HCT116 (cell line): ENCODE data around the gene ANKRD60. TPM values are rescaled to one million over a fixed set of nuclear protein-coding genes. Genes with fewer than 3 reads are reported as not detected.

Experiments used
- ATAC-seq: fragments of 200-7000 bp; cut with Tn5 transposase; 2 replicates; pipeline ENCODE4 v1.9.1; 2020; ENCODE audit warnings: mild to moderate bottlenecking, moderate library complexity
- BruUV-seq: library from RNA; stranded (reverse); fragments of 400-500 nt; replicated peaks from 2 replicates; lab custom pipeline; 2021; lab: Mats Ljungman, UMichigan
- CTCF ChIA-PET: fragments of 300-600 bp; sonication (Branson Sonifier 250); formaldehyde crosslinking; loops from one replicate; lab custom pipeline; 2021; ENCODE audit warnings: antibody characterized with exemption; lab: Charles Lee
- POLR2A ChIA-PET: fragments of 300-600, 350-600 bp; sonication (Branson Sonifier 250); formaldehyde crosslinking; loops from one replicate; lab custom pipeline; 2021; ENCODE audit warnings: antibody characterized with exemption; lab: Charles Lee
- RAD21 ChIA-PET, 2 experiments: fragments of 300-600 bp; sonication (Branson Sonifier 250); formaldehyde crosslinking; loops; one replicate each; lab custom pipeline; 2023; ENCODE audit warnings: low total read pairs in 2 of 2; ENCODE audit not compliant: uncharacterized antibody in 2 of 2, unreplicated experiment in 2 of 2, low non-redundant PET in 1 of 2; lab: Charles Lee
- DNase-seq: peaks from one replicate; pipeline ENCODE4 v3.0.0-alpha.2; 2010; ENCODE audit warnings: low read depth, low spot score
- H2AFZ ChIP-seq: fragments of 200-600 bp; shearing (Covaris generic), sonication (generic); 2 replicates; pipeline ENCODE4 v1.6.1; 2017; ENCODE audit warnings: low read depth, mixed run types, mixed read lengths, antibody characterized with exemption, low read length; ENCODE audit not compliant: poor library complexity, severe bottlenecking
- H3K27ac ChIP-seq: 2 replicates; pipeline ENCODE4 v1.5.1; 2012; ENCODE audit warnings: low read depth, low read length
- H3K27me3 ChIP-seq: fragments of 200-600 bp; sonication (generic); 2 replicates; pipeline ENCODE4 v1.6.1; 2016; ENCODE audit warnings: mixed run types, low read length, mixed read lengths; ENCODE audit not compliant: insufficient read depth
- H3K36me3 ChIP-seq, 2 experiments: fragments of 200-500 bp in 1 of 2; fragments of 200-600 bp in 1 of 2; sonication (Bioruptor generic) in 1 of 2; sonication (generic) in 1 of 2; 2 replicates each; pipeline versions ENCODE4 v1.5.1 to v1.6.1; 2014 to 2016; ENCODE audit warnings: low read length in 2 of 2, inconsistent platforms in 1 of 2, mixed read lengths in 1 of 2, mixed run types in 1 of 2; ENCODE audit not compliant: insufficient read depth in 2 of 2, control insufficient read depth in 1 of 2
- H3K4me1 ChIP-seq, 2 experiments: fragments of 200-600 bp in 1 of 2; sonication (generic) in 1 of 2; 2 replicates each; pipeline versions ENCODE4 v1.5.1 to v1.6.1; 2012 to 2017; ENCODE audit warnings: low read length in 2 of 2, inconsistent platforms in 1 of 2, mild to moderate bottlenecking in 1 of 2, mixed read lengths in 1 of 2, mixed run types in 1 of 2, moderate library complexity in 1 of 2; ENCODE audit not compliant: insufficient read depth in 2 of 2, control insufficient read depth in 1 of 2
- H3K4me2 ChIP-seq: fragments of 200-600 bp; sonication (generic); 2 replicates; pipeline ENCODE4 v1.6.1; 2017; ENCODE audit warnings: mixed run types, low read length, mixed read lengths
- H3K4me3 ChIP-seq, 2 experiments: fragments of 200-600 bp in 1 of 2; sonication (generic) in 1 of 2; replicated peaks in 1 of 2; 2 replicates each; pipeline ENCODE4 v1.5.1; 2011 to 2016; ENCODE audit warnings: low read length in 2 of 2, control low read depth in 1 of 2, low read depth in 1 of 2, mild to moderate bottlenecking in 1 of 2, mixed read lengths in 1 of 2, mixed run types in 1 of 2
- H3K79me2 ChIP-seq: fragments of 200-600 bp; sonication (generic); 2 replicates; pipeline ENCODE4 v1.6.1; 2017; ENCODE audit warnings: mild to moderate bottlenecking, mixed run types, low read length, moderate library complexity, mixed read lengths; ENCODE audit not compliant: insufficient read depth
- H3K9ac ChIP-seq: fragments of 200-600 bp; sonication (generic); 2 replicates; pipeline ENCODE4 v1.6.1; 2016; ENCODE audit warnings: low read length, mixed read lengths
- H3K9me2 ChIP-seq: fragments of 200-600 bp; sonication (generic), shearing (Covaris generic); 2 replicates; pipeline ENCODE4 v1.6.1; 2017; ENCODE audit warnings: mixed run types, mild to moderate bottlenecking, moderate library complexity; ENCODE audit not compliant: insufficient read depth
- H3K9me3 ChIP-seq, 2 experiments: fragments of 200-500 bp in 1 of 2; fragments of 200-600 bp in 1 of 2; sonication (Bioruptor generic) in 1 of 2; sonication (generic) in 1 of 2; 2 replicates each; pipeline ENCODE4 v1.6.1; 2014 to 2017; ENCODE audit warnings: low read length in 2 of 2, mixed read lengths in 2 of 2, inconsistent platforms in 1 of 2, low read depth in 1 of 2, mild to moderate bottlenecking in 1 of 2, mixed run types in 1 of 2, moderate library complexity in 1 of 2; ENCODE audit not compliant: control insufficient read depth in 1 of 2, insufficient read depth in 1 of 2
- H4K20me1 ChIP-seq: fragments of 200-600 bp; sonication (generic), shearing (Covaris generic); 2 replicates; pipeline ENCODE4 v1.6.1; 2017; ENCODE audit warnings: mixed run types, mild to moderate bottlenecking, moderate library complexity; ENCODE audit not compliant: insufficient read depth
- CBX3 ChIP-seq: IDR thresholded peaks from 2 replicates; pipeline ENCODE4 v1.6.1; 2012; ENCODE audit warnings: low read depth
- CEBPB ChIP-seq: IDR thresholded peaks from 2 replicates; pipeline ENCODE4 v1.6.1; 2012; ENCODE audit warnings: low read depth
- EGR1 ChIP-seq: IDR thresholded peaks from 2 replicates; pipeline ENCODE4 v1.6.1; 2012; ENCODE audit warnings: low read depth
- ELF1 ChIP-seq: IDR thresholded peaks from 2 replicates; pipeline ENCODE4 v1.6.1; 2012; ENCODE audit warnings: low read depth, borderline replicate concordance
- EZH2 ChIP-seq: fragments of 200-600 bp; sonication (generic); IDR thresholded peaks from 2 replicates; pipeline ENCODE4 v1.6.1; 2017; ENCODE audit warnings: antibody characterized with exemption, mixed run types
- EZH2phosphoT487 ChIP-seq: fragments of 200-600 bp; IDR thresholded peaks from 2 replicates; pipeline ENCODE4 v1.6.1; 2018; ENCODE audit warnings: antibody characterized with exemption, borderline replicate concordance
- FOSL1 ChIP-seq: IDR thresholded peaks from 2 replicates; pipeline ENCODE4 v1.6.1; 2012; ENCODE audit warnings: low read depth
- JUND ChIP-seq: IDR thresholded peaks from 2 replicates; pipeline ENCODE4 v1.6.1; 2012
- POLR2AphosphoS5 ChIP-seq: IDR thresholded peaks from 2 replicates; pipeline ENCODE4 v1.6.1; 2011; ENCODE audit warnings: mild to moderate bottlenecking, low read depth, low read length, moderate library complexity
- RAD21 ChIP-seq: IDR thresholded peaks from 2 replicates; pipeline ENCODE4 v1.6.1; 2012; ENCODE audit warnings: low read depth, mild to moderate bottlenecking
- SIN3A ChIP-seq: IDR thresholded peaks from 2 replicates; pipeline ENCODE4 v1.6.1; 2012; ENCODE audit warnings: low read depth
- SP1 ChIP-seq: IDR thresholded peaks from 2 replicates; pipeline ENCODE4 v1.6.1; 2012; ENCODE audit warnings: low read depth
- SRF ChIP-seq: IDR thresholded peaks from 2 replicates; pipeline ENCODE4 v1.6.1; 2012; ENCODE audit warnings: low read depth
- YY1 ChIP-seq: IDR thresholded peaks from 2 replicates; pipeline ENCODE4 v1.6.1; 2011; ENCODE audit warnings: low read length, low read depth, moderate library complexity, mild to moderate bottlenecking; ENCODE audit not compliant: insufficient replicate concordance; ENCODE audit errors: extremely low read depth
- ZFX ChIP-seq: fragments of 450-650 bp; IDR thresholded peaks from 2 replicates; pipeline ENCODE4 v1.6.1; 2017
- ZNF274 ChIP-seq: fragments of 200-500 bp; sonication (Bioruptor generic); IDR thresholded peaks from 2 replicates; pipeline ENCODE4 v1.6.1; 2014; ENCODE audit warnings: mild to moderate bottlenecking, low read depth, low read length, inconsistent platforms
- intact Hi-C: fragments of 100-400 bp; cut with micrococcal nuclease; formaldehyde crosslinking; loops from 2 replicates; pipeline ENCODE4 v1.10.0; 2022
- total RNA-seq: library from RNA; stranded (reverse); gene quantifications from one replicate; pipeline ENCODE4 v1.2.1, GENCODE V29; 2021; ENCODE audit not compliant: unreplicated experiment
- TF ChIP-seq, protein P1 (sequence below): IDR thresholded peaks from 2 replicates; pipeline ENCODE4 v1.6.1; 2012; ENCODE audit warnings: low read depth
- TF ChIP-seq, protein P2 (sequence below): IDR thresholded peaks from 2 replicates; pipeline ENCODE4 v1.6.1; 2011; ENCODE audit warnings: mild to moderate bottlenecking, low read length, moderate library complexity; ENCODE audit not compliant: insufficient replicate concordance; ENCODE audit errors: extremely low read depth
- TF ChIP-seq, protein P3 (sequence below), 3 experiments: fragments of 200-600 bp in 1 of 3; sonication (generic) in 1 of 3; IDR thresholded peaks in 2 of 3; conservative IDR thresholded peaks in 1 of 3; 2 replicates each; pipeline ENCODE4 v1.5.1; 2012 to 2017; ENCODE audit warnings: low read depth in 2 of 3, low read length in 2 of 3, antibody characterized with exemption in 1 of 3, borderline replicate concordance in 1 of 3, control low read depth in 1 of 3, mild to moderate bottlenecking in 1 of 3, mixed read lengths in 1 of 3, mixed run types in 1 of 3, moderate library complexity in 1 of 3; ENCODE audit not compliant: insufficient read depth in 1 of 3
- TF ChIP-seq, protein P4 (sequence below): IDR thresholded peaks from 2 replicates; pipeline ENCODE4 v1.6.1; 2012

ANKRD60 gene
- total RNA-seq, 1 experiment from 2014 or later: not detected

DNA sequence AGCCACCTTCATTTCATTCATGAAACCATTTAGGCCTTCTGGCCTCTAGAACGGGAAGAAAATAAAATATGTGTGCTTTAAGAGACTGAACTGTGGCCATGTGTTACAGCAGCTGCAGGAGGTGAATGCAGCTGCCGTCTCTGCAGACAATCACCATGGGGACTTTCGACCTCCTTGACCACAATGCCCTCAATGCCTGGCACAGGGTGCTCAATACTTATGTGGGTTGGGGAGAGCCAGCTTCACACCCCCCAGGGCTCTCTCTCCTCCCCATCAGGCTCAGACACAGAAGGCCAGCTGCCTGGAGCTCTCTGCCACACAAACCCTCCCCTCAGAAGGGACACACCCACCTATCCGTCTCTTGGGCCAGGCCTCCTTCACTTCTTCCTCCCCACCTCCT lies 43.5 kb downstream of the ANKRD60 start:
- intact Hi-C loops: no loop called here
- no peak overlapping the region for H3K4me2 ChIP-seq
- POLR2A ChIA-PET: no interaction called here
- TF ChIP-seq EGR1 (no peak), CBX3 (no peak), YY1 (no peak), SP1 (no peak), CEBPB (no peak), EZH2phosphoT487 (no peak), FOSL1 (no peak), EZH2 (no peak), ZNF274 (no peak), ELF1 (no peak), SRF (no peak), POLR2AphosphoS5 (no peak), JUND (no peak), ZFX (no peak), SIN3A (no peak), RAD21 (no peak)
- TF ChIP-seq, protein P1, sequence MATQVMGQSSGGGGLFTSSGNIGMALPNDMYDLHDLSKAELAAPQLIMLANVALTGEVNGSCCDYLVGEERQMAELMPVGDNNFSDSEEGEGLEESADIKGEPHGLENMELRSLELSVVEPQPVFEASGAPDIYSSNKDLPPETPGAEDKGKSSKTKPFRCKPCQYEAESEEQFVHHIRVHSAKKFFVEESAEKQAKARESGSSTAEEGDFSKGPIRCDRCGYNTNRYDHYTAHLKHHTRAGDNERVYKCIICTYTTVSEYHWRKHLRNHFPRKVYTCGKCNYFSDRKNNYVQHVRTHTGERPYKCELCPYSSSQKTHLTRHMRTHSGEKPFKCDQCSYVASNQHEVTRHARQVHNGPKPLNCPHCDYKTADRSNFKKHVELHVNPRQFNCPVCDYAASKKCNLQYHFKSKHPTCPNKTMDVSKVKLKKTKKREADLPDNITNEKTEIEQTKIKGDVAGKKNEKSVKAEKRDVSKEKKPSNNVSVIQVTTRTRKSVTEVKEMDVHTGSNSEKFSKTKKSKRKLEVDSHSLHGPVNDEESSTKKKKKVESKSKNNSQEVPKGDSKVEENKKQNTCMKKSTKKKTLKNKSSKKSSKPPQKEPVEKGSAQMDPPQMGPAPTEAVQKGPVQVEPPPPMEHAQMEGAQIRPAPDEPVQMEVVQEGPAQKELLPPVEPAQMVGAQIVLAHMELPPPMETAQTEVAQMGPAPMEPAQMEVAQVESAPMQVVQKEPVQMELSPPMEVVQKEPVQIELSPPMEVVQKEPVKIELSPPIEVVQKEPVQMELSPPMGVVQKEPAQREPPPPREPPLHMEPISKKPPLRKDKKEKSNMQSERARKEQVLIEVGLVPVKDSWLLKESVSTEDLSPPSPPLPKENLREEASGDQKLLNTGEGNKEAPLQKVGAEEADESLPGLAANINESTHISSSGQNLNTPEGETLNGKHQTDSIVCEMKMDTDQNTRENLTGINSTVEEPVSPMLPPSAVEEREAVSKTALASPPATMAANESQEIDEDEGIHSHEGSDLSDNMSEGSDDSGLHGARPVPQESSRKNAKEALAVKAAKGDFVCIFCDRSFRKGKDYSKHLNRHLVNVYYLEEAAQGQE: no peak
- TF ChIP-seq, protein P2, sequence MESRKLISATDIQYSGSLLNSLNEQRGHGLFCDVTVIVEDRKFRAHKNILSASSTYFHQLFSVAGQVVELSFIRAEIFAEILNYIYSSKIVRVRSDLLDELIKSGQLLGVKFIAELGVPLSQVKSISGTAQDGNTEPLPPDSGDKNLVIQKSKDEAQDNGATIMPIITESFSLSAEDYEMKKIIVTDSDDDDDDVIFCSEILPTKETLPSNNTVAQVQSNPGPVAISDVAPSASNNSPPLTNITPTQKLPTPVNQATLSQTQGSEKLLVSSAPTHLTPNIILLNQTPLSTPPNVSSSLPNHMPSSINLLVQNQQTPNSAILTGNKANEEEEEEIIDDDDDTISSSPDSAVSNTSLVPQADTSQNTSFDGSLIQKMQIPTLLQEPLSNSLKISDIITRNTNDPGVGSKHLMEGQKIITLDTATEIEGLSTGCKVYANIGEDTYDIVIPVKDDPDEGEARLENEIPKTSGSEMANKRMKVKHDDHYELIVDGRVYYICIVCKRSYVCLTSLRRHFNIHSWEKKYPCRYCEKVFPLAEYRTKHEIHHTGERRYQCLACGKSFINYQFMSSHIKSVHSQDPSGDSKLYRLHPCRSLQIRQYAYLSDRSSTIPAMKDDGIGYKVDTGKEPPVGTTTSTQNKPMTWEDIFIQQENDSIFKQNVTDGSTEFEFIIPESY: no peak
- TF ChIP-seq, protein P3, sequence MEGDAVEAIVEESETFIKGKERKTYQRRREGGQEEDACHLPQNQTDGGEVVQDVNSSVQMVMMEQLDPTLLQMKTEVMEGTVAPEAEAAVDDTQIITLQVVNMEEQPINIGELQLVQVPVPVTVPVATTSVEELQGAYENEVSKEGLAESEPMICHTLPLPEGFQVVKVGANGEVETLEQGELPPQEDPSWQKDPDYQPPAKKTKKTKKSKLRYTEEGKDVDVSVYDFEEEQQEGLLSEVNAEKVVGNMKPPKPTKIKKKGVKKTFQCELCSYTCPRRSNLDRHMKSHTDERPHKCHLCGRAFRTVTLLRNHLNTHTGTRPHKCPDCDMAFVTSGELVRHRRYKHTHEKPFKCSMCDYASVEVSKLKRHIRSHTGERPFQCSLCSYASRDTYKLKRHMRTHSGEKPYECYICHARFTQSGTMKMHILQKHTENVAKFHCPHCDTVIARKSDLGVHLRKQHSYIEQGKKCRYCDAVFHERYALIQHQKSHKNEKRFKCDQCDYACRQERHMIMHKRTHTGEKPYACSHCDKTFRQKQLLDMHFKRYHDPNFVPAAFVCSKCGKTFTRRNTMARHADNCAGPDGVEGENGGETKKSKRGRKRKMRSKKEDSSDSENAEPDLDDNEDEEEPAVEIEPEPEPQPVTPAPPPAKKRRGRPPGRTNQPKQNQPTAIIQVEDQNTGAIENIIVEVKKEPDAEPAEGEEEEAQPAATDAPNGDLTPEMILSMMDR (IDR thresholded peaks at IDR 0.05 in 2 of 3, conservative IDR thresholded peaks at IDR 0.05 in 1 of 3; ENCODE audit: borderline replicate concordance in 1 of 3, insufficient read depth in 1 of 3, low read depth in 2 of 3, low read length in 2 of 3): no peak
- TF ChIP-seq, protein P4, sequence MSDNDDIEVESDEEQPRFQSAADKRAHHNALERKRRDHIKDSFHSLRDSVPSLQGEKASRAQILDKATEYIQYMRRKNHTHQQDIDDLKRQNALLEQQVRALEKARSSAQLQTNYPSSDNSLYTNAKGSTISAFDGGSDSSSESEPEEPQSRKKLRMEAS: no peak
- BruUV-seq: no TSS peak
- H3K4me3 ChIP-seq: no peak overlapping the region
- H3K9me3 ChIP-seq: no peaks in the 10 kb centered on the region
- CTCF ChIA-PET: no interaction called here
- no peak overlapping the region for H3K27ac ChIP-seq
- H3K9me2 ChIP-seq: no peaks in the 10 kb centered on the region
- H3K79me2 ChIP-seq: no peaks in the 10 kb centered on the region
- no peaks in the 10 kb centered on the region; the same call in 1 of the 2 replicates for H3K27me3 ChIP-seq
- H3K4me1 ChIP-seq: peaks cover 0 to 2% of the 10 kb centered on the region in 2 experiments; a peak in 1 of 4 replicates
- DNase-seq: no peak
- RAD21 ChIA-PET: no interaction called here
- H4K20me1 ChIP-seq: no peaks in the 10 kb centered on the region
- H3K36me3 ChIP-seq: no peaks in the 10 kb centered on the region
- H2AFZ ChIP-seq: no peak overlapping the region
- no peak for ATAC-seq
- no peak overlapping the region for H3K9ac ChIP-seq
